NK-92 (cell line): ENCODE results near the gene GPR137B.
"Not testable (repeated sequence)": the region's sequence is repeated elsewhere in the genome, so short reads cannot be mapped to it uniquely, and the experiment has no call there.

ENCODE experiments used
- DNase-seq: peaks from one replicate; lab custom pipeline; 2025; ENCODE audit not compliant: unreplicated experiment; lab: John Stamatoyannopoulos, UW

Gene GPR137B

GRCh38 chr1:236186471-236186870 is 44.1 kb downstream of the GPR137B start:
- DNase-seq = not testable (repeated sequence)

- DNase-seq = not testable (repeated sequence)
Measured at GRCh38 chr1:236188084-236188483, 45.7 kb downstream of the GPR137B start.

GRCh38 chr1:236193184-236193583 is 50.8 kb downstream of the GPR137B start:
- DNase-seq = no peak

DNA sequence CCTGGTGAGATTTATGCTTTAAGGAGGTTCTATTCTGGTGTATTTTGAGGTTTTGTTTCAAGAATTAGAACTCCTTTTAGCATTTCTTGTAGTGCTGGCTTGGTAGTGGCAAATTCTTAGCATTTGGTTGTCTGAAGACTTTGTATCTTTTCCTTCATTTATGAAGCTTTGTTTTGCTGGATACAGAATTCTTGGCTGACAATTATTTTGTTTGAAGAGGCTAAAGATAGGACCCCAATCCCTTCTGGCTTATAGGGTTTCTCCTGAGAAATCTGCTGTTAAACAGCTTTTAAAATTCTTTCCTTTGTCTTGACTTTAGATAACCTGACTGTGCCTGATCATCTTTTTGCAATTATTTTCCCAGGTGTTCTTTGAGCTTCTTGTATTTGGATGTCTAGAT is 58.6 kb downstream of the GPR137B start:
- DNase-seq = no peak

GRCh38 chr1:236201786-236202185 is 59.4 kb downstream of the GPR137B start:
- DNase-seq = no peak

- DNase-seq = no peak
Measured at GRCh38 chr1:236204039-236204438, 61.7 kb downstream of the GPR137B start.

DNA sequence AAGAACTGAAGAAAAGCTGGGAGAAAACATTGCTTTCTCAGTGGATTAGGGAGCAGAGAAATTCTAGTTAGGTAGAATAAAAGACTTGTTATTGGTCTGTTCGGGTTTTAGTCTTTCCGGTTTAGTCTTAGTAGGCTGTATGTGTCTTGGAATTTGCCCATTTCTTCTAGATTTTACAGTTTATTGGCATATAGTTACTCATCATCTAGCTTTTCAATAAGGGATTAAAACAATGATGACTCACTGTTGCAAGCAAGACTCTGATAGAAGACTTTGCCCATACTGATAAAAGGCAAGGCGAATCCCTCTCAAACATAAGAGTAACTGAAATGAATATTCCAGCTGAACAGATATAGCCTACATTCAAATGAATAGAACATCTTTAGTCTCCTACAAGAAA is 62.3 kb downstream of the GPR137B start:
- DNase-seq = no peak

GRCh38 chr1:236206548-236206947 is 64.2 kb downstream of the GPR137B start:
- no peak for DNase-seq

DNA sequence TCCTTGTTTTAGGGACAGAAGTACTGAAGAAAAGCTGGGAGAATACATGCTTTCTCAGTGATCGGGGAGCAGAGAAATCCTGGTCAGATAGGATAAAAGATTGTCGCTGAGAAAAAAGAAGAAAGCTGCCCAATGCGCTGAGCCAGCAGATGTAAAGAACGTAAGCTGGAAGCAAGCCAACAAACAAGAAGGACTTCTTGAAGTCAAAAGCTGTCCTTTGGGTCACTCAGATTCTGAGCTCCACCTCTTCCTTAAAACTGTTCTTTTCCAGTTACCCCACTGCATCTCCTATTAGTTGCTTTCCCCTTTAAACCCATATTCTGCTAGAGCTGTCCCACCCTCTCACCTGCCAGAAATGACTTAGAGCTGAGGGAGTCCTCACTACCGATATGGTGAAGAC is 64.8 kb downstream of the GPR137B start:
- DNase-seq = no peak

DNA sequence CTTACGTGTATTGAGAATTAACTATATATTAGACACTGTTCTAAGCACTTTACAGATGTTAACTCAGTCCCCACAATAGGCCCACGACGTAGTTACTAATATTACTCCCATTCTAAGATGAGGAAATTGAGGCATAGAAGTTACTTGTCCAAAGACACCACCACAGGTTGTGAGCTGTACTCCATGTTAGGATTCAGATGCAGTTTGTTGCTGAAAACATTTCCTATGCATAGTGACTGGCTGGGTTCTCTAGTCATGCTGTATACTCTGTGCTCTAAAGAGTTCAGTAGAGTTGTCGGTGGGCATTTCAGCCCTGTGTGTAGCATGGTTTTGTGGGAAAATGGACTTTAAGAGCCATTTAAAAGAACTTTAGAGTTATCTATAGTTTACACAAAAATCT is 65.2 kb downstream of the GPR137B start:
- DNase-seq = no peak

- no peak for DNase-seq
Measured at GRCh38 chr1:236209185-236209584, 66.8 kb downstream of the GPR137B start.

GRCh38 chr1:236209713-236210112 is 67.4 kb downstream of the GPR137B start:
- DNase-seq = no peak

GRCh38 chr1:236211815-236212214 is 69.5 kb downstream of the GPR137B start:
- DNase-seq = no peak

- DNase-seq = no peak
Measured at GRCh38 chr1:236213534-236213933, 71.2 kb downstream of the GPR137B start.

DNA sequence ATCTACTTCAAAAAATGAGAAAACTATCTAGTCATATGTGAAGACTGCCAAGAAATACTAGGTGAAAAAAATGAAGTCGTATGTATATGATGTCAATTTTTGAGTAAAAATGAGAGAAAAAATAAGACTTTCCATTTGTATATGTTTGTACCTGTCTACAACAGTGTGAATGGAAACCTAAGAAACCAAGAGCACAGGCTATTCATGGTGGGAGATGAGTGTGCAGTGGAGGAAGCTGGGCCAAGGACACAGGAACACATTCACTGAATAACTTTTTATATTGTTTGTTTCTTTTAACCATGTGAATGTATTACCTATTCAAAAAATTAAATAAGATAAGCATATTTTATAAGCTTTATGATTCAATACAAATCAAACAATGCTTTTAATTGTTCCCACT is 72.4 kb downstream of the GPR137B start:
- no peak for DNase-seq

DNA sequence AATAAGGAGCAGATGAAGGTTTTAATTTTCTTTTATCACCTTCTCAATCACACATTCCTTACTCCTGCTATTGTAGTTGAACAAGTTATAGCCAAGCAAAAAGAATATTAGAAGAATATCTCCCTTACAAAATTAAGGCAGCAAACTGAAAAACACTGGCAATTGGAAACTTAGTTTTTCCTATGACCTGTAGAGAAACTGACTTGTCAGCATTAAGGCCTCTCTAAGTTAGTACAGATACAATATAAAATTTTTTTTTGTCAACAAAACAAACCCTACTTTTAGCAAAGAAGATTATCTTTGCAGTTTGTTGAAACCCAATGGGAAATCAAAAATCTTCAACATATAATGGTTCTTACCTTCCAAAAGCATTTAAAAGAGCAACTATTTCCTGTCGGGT is 78.1 kb downstream of the GPR137B start:
- DNase-seq = no peak

- DNase-seq = no peak
Measured at GRCh38 chr1:236222632-236223031, 80.3 kb downstream of the GPR137B start.

DNA sequence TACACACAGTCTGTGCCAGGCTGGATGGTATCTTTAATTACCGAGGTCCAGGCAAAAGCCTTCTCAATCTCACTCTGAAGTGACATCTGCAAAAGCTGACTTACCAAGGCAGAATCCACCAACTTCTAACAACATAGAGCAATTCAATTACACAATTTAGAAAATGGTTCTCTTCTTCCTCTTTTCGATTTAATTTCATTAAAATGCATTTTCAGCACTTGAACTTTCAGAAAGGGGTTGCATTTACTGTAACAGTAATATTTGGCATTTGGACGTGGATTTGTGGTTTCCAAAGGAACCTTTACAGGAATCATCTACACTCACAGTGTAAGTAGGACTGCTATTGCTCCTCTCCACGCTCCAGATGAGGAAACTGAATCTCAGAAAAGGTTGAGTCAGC is 86.1 kb downstream of the GPR137B start:
- DNase-seq = no peak

GRCh38 chr1:236235116-236235515 is 92.8 kb downstream of the GPR137B start:
- no peak for DNase-seq

DNA sequence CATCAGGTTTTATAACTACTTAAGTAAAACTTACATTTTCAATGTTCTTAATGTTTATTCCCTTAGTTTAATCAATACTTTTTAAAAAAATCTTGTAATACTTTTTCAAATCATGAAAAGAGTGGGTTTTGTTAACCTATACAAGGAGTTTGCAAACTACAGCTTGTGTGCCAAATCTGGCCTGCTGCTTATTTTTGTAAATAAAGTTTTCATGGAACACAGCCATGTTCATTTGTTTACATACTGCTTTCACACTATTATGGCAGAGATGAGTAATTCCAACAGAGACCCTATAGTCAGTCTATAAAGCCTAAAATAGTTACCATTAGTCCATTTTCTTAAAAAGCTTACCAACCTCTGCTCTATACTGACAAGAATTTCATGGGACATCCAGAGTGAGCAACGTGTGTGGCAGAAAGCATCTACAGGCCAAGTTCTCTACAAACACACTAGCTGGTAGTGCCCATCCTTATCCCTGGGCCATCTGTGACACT is 96.8 kb downstream of the GPR137B start:
- DNase-seq = no peak

GRCh38 chr1:236240675-236241074 is 98.3 kb downstream of the GPR137B start:
- no peak for DNase-seq

GRCh38 chr1:236242568-236242967 is 100.2 kb downstream of the GPR137B start:
- no peak for DNase-seq

- DNase-seq = no peak
Measured at GRCh38 chr1:236247286-236247685, 104.9 kb downstream of the GPR137B start.

DNA sequence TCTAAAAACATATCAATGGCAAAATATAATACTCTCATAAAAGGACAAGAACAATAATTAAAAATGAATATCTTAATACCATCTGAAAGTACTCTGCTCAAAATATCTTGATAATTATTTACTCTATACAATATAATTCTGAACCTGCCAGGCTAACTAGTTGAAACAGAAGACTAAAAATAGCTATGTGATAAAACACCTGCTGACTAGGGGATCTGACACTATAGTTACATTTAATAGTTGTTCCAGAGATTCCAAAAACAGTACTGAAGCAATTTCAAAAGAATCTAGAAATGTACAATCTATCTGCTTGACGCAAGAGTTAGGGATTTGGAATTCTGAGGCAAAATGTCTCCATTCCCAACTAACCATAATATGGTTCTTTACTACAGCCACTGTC is 109.2 kb downstream of the GPR137B start:
- no peak for DNase-seq
